Forelimb muscle (tissue), 1 donor: ENCODE results near the gene ZNF618. TPM values are rescaled to one million over a fixed set of nuclear protein-coding genes. Genes with fewer than 3 reads are reported as not detected.
"Not testable (repeated sequence)": the region's sequence is repeated elsewhere in the genome, so short reads cannot be mapped to it uniquely, and the experiment has no call there.

Experiments
- DNase-seq: peaks from one replicate; pipeline ENCODE4 v3.0.0-alpha.2; 2013; ENCODE audit warnings: low read depth
- polyA plus RNA-seq: library from polyadenylated mRNA; unstranded; fragments of 120-200 nt; gene quantifications from one replicate; pipeline ENCODE4 v1.2.1, GENCODE V29; 2013; ENCODE audit not compliant: insufficient read length

Gene ZNF618
- polyA plus RNA-seq, 1 donor: 13.2 TPM

DNA sequence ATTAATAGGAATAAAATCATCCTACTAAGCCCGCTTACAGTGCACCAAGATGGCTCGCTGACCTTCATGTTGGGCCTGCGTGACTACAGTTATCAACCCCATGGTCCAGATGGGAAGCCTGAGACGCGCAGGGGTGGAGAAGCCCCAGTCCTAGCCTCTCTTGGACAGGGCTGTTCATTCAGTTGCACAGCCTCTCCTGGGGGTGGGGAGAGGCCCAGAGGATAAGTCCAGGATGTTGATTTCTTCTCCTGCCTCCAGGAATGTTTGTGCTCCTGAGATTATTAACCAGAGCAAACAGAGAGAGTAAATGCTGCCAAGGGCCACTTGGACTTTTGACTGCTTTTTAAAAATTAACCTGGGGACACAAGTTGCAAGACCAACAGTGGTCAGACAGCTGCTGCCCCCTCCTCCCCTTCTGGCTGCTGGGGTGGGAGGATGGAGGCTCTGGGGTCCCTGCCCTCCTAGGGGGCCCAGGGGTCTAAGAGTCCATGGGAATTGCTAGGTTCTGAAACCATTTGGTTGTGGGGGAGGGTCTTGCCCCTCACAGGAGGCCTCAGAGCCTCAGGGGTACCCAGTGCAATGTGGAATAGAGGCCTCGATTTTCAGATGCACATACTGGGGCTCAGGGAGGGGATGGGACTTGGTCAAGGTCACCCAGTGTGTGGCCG lies 204.8 kb downstream of the ZNF618 start:
- DNase-seq: no peak

GRCh38 chr9:114081441-114082016 lies 205.4 kb downstream of the ZNF618 start:
- DNase-seq: no peak

DNA sequence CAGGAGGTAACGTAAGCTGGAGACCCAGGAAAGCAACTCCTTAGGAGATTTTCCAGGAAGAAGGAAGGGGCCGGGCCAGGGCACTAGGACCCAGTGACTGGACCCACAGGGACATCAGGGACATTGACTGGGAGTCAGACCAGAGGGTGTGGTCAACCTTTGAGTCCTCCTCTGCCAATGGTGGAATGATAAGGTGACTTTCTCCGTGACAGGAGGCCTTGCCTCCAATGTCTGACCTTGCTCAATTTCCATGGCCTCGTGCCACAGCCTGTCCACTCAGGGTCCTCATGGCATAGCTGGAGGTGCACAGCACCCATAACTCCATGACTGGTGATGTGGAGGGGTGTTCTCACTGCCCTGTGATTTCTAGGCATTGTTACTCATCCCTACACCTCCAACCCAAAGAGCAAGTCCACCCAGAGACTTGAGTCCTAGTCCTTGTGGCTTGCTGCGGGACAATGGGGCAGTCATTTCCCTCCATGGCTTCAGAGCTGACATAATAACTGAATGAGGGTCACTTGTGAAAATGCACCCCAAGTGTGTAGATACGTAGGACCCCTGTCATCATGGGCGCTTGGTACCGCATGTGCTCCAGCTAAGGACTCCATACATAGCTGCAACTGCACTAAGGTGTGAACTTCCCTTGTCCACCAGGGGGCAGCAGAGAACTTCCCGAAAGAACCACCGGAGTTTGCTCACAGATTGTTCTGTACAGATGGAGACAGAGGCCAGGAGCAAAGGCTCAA lies 206.1 kb downstream of the ZNF618 start:
- DNase-seq: peak; percentile 87

- DNase-seq: not testable (repeated sequence)
Observed at GRCh38 chr9:114082763-114083412, 206.8 kb downstream of the ZNF618 start.

DNA sequence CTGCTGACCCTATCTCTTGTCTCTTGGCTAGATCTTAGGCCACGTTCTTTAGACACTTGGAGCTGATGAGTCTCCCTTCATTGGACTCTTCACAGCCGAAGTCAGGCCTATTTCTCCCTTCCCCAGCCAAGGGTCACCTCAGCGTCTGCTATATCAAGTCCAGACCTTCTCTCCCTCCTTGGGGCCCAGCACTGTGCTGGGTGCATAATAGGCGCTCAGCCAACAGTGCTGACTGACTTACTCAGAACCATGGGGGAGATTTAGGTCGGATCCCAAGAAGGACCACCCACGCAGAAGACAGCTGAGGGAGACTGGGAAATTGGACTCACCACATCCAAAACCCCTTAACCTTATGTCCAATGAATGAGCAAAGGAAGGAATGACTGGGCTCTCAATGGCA lies 207.6 kb downstream of the ZNF618 start:
- no peak for DNase-seq

- no peak for DNase-seq
Observed at GRCh38 chr9:114084282-114085073, 208.4 kb downstream of the ZNF618 start.

GRCh38 chr9:114085387-114085789 lies 209.3 kb downstream of the ZNF618 start:
- no peak for DNase-seq

DNA sequence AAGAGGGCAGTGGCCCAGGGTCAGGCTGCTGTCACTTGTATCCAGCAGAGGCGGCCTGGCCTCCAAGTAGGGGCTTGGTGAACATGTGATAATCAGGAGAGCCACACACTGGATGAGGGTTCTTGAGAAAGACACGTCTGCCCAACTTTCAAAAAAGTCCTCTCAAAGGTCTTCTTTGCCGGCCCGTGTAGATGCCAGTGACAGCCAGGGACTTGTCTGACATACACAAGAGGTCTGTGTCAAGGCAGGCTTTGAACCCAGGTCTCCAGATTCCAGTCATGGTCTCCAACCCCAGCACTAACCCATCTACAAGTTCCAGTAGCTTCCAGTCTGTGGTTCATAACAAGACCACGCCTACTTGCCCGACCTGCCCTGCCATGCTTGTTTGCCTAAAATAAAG lies 209.9 kb downstream of the ZNF618 start:
- no peak for DNase-seq

DNA sequence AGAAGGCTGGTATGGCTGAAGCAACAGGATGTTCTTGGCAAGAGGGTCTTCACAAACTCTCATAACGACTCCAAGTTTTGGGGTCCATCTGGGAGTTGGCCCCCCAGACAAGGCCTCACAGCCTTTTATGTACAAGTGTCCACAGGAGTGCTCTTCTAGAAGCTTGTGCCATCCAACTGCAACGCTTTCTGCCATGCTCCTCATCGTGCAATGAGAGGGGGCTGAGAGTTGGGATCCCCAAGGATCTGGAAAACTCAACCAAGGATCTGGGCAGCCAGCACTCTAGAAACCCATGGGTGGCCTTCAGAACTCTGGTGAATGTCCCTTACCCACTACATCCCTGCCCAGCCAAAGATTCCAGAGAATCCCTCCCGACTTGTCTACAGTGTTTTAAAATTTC lies 210.5 kb downstream of the ZNF618 start:
- DNase-seq: no peak

DNA sequence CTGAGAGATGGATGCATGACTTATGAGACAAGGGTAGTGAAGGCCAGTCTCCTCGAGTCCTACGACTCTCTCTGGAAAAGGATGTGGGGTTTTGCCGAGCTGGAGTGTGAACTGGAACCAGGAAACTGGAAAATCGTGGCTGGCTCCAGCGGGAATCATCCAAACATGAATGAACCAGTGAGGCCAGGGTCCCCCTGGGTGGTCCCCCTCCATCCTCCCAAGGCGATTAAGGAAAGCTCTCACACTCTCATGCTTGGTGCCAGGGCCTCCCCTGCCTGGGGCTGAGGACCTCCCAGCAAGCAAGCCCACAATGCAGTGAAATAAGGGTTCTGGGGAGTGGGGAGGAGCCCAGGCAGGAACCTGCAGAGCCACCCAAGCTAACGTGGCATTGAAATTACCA lies 211.6 kb downstream of the ZNF618 start:
- DNase-seq: no peak

DNA sequence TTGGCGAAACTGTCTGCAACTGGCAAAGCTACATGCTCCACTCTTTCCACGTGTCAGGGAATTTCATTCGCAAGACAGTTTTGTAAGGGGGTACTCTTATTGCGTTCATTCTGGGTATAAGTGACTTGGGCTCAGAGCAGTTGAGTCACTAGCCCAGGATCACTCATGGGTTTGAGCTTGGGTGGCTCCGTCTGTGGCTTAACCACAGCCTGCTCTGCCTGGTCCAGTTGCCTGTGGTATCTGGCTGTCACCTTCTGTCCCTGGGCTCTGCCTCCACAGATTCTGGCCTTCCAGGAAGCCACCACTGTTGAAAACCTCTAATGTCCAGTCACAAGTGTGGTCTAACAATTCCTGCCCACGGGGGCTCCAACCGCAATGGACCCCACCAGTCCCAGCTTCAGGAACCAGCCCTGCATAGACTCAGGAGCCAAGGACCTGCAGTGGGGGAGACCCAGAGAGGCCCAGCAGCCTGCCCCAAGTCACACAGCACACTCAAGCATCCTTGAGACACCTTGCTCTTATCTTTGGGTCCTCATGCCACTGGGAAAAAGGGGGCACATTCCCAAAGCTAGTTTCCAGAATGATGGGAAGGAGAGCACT lies 212.6 kb downstream of the ZNF618 start:
- no peak for DNase-seq

- no peak for DNase-seq
Observed at GRCh38 chr9:114089206-114089840, 213.2 kb downstream of the ZNF618 start.

GRCh38 chr9:114090798-114091197 lies 214.7 kb downstream of the ZNF618 start:
- no peak for DNase-seq

- no peak for DNase-seq
Observed at GRCh38 chr9:114091711-114092110, 215.6 kb downstream of the ZNF618 start.

GRCh38 chr9:114092336-114092735 lies 216.2 kb downstream of the ZNF618 start:
- no peak for DNase-seq

DNA sequence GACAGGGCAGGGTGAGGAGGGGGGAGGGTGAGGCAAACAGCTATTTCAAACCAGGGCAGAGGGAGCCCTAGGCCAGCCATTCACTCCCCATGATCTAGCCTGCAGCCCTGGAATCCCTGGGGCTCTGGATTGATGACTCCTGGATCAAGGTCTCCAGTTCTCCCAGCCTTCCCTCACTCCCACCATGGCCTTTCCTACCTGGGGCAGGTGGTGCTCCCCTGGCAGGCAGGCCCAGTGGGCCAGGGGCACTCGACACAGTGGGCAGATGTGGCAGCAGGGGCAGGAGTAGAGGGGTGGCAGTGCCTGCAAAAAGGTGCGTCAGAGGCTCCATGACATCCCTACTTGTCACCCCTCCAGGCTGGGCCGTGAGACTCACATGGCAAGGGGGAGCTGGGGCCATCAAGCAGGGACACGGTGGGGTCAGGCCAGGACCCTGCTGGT lies 216.9 kb downstream of the ZNF618 start:
- no peak for DNase-seq

DNA sequence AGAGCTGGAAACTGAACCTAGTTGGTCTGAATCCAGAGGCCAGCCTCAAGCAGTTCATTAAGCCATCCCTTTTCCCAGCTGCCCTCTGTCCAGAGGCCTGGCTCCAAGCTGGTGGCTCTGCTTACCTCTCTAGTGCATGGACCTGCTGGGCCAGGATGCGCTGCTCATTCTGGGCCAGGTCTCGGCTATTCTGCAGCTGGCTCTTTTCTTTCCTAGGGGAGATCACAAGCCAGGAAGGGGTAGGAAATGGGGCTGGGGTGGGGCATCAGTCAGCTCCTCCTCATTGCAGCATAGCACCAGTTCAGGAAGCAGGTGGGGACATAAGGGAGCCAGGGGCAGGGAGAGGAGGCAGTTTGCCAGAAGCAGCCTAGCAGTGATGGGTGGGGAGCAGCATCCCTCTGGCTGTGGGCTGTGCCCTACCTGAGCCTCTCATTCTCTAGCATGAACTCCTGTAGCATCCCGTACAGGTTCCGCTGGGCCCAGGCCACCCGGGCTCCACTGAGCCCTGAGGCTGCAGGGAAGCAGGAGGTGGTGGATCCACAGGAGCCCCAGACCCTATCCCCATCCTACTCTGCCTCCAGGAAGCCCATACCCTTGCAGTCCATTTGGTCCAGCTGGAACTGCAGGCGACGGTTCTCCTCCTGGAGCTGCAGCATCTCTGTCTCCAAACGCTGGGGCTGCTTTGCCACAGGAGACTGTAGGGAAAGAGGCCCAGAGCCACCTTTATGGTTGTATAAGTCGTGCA lies 217.8 kb downstream of the ZNF618 start:
- no peak for DNase-seq

GRCh38 chr9:114094971-114095370 lies 218.9 kb downstream of the ZNF618 start:
- DNase-seq: no peak

DNA sequence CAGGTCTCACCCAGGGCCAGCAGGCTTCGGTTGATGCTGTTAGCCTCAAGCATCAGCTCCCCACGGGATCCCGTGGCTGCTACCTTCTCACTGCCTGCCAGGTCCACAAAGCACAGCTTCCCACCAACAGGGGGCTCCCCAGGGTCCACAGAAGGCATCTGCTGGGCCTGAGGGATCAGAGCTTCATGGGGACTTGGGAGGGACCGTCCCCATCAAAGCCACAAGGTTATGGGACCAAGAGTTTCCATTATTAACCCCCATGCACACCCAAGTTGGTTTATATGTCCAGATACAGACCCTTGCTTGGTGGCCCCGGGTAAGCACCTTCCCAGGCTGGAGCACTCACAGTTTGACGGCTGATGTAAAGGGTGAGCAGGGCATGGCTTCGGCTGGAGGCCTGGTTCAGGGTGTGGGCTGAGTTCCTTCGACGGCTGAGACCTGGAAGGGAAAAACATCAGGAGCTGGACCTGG lies 220.0 kb downstream of the ZNF618 start:
- no peak for DNase-seq
